ENCODE measurements around the gene SPRY4.
"Not testable (repeated sequence)": the region's sequence is repeated elsewhere in the genome, so short reads cannot be mapped to it uniquely, and the experiment has no call there.

SPRY4 gene

DNA sequence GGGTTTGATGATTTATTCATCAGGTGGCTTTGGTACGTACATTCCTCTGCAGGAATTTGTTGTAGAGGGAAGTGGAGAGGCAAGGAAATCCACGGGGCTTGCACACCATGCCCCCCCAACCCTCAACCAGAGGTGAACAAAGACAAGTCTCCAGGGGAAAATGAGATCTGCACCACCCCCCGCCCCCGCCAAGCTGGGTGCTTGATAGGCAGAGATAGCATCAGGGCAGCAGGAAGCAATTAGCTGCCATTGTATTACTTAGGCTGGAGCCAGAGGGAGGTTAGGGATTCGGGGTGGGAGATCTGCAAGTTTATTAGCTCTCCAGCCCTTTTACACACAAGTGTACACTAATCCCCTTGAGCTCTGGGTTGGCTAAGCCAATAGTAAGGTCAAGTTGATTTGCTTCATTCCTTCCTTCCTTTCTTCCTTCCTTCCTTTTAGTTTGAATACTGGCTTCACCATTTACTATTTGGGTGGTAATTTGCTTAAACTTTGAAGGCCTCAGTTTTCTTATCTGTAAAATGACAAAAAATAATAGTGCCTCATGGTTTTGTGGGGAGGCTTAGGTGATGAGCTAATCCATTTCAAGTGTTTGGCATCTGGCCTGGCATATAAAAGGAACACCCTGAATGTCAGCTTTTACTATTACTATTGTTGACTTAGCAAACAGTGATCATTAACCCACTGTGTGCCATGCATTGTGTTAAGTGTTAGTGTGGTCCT lies 34.1 kb downstream of the SPRY4 start:
- no peak for DNase-seq

DNA sequence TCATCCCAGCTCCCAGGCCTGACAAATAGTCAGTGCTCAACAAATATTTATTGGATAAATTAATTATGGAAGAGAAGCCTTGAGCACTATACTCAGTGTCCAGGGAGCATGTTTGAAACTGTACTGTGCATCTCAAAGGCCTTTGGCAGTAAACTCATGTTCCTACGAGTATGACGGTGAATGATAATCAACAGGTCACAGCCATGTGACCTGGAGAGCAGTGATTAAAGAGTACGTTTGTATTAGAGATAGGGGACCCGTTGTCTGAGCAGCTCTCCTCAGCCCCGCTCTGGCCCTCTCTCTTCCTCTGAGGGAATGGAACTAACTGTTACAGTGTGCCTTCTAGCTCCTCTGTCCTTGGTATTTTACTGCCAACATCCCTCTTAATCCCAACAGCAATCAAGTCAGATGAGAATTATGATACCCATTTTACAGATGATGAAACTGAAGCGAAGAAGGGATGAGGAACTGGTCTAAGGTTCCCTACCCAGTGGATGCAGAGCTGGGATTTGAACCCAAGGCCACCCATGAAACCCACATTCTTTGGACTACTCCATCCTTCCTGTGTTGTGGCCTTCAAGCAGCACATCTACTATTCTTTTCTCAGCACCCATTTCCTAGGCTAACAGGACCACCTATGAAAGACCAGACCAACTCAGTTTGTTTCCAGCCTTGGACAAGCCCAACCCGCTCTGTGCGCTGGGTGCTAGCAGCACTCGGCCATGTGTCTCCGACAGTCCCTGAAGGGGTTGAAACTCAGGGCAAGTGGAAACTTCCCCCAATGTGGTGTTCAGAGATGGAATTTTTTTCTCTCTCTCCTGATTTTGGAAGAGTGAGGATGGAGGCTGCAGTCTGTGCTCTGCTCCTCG lies 34.9 kb downstream of the SPRY4 start:
- DNase-seq, result no peak

DNA sequence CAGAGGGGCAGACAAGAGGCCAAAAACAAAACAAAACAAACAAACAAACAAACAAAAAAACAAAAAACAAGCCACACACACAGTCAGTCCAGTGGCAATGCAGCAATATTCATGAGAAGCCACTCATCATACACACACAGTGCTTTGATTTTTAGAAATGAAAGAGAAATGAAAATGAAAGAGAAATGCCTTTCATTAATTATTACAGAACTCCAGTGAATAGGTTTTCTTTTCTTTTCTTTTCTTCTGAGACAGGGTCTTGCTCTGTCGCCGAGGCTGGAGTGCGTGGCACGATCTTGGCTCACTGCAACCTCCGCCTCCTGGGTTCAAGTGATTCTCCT lies 36.9 kb downstream of the SPRY4 start:
- no peak for DNase-seq

DNA sequence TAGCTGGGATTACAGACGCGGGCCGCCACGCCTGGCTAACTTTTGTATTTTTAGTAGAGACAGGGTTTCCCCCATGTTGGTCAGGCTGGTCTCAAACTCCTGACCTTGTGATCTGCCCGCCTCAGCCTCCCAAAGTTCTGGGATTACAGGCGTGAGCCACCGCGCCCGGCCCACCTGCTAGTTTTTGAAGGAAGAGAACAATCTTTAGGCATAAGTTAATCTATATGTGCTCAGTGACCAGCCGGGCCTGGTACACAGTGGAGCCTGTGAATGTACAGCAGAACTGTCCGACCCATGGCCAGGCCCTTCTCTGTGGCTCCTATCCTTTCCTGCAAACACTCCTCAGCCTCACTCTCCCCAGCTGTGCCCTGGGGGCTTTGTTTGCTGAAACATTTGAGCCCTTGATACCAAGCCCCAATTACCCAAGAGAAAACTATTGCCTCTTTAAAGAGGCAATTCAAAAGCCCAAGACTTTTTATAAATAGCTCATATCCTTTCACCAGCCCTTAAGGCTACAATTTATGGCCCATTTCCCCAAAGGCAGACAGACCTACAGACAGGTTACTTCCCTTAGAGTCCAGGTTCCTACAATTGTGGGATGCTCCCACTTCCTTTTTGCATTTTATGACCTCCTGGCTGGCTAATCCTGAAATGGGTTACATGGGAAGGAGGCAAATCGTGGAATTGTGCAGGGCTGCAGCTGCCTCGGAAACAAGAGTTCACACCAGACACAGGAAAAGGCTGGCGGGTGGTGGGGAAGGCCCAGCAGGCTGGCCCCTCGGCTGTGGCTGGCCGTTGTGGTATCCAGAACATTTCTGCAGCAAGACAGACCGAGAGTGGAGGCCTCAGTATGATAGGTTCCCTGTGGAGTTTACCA lies 37.5 kb downstream of the SPRY4 start:
- no peak for DNase-seq

DNA sequence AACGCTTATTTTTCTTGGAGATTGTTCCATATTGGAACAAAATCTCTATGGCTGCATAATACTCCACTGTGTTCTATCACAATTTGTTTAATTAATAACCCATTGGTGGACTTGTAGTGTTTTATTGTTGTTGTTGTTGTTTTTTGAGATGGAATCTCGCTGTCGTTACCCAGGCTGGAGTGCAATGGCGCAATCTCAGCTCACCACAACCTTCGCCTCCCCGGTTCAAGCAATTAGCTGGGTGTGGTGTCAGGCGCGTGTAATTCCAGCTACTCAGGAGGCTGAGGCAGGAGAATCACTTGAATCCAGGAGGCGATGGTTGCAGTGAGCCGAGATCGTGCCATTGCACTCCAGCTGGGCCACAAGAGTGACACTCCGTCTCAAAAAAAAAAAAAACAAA lies 38.7 kb downstream of the SPRY4 start:
- DNase-seq, result no peak

DNA sequence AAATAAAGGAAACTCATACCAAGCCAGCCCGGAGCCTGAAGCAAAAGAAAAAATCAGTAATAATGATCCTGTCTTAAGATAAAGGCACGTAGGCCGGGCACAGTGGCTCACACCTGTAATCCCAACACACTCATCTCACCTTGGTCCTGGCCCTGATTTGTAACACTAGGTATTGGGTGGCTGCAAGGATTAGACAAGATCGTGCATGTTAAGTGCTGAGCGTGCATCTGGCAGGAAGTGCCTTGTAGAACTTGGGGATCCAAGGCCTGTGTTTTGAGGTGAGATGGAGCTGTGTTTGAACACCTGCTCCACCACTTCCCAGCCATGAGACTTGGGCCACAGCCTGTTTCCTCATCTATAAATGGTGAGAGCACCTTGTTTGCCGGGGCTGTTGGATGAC lies 41.5 kb downstream of the SPRY4 start:
- no peak for DNase-seq

DNA sequence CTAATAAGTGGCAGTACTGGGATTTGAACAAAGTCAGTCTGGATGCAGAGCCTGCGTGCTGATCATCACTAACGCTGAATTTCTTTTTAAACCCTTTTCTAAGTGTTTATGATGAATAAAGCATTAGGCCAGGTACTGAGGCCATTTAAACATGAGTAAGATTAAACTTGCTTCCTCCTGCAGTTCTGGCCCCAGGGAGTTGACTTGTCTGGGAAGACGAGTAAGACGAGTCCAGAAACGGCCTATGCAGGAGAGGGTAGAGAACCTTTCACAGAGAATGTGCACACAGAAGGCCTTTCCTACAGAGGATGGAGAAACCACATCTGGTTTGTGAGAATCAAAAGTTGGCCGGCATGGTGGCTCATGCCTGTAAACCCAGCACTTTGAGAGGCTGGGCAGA lies 42.9 kb downstream of the SPRY4 start:
- no peak for DNase-seq

DNA sequence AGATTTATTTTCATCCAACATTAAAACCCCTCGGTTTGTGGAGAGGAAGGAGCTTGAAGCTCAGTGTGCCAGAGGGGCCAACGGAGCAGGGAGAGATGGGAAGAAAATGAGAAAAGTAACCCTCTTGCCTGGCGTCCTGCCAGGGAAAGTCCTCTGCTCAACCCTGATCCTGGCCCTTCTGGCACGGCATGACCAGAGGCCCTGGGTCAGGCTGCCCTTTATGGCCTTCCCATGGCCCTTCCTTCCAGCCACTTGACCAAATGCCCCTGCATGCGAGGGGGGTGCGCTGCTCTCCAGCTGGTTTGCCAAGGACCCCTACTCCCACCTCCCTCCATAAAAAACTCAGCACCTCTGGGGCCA lies 43.8 kb downstream of the SPRY4 start:
- DNase-seq, result no peak

DNA sequence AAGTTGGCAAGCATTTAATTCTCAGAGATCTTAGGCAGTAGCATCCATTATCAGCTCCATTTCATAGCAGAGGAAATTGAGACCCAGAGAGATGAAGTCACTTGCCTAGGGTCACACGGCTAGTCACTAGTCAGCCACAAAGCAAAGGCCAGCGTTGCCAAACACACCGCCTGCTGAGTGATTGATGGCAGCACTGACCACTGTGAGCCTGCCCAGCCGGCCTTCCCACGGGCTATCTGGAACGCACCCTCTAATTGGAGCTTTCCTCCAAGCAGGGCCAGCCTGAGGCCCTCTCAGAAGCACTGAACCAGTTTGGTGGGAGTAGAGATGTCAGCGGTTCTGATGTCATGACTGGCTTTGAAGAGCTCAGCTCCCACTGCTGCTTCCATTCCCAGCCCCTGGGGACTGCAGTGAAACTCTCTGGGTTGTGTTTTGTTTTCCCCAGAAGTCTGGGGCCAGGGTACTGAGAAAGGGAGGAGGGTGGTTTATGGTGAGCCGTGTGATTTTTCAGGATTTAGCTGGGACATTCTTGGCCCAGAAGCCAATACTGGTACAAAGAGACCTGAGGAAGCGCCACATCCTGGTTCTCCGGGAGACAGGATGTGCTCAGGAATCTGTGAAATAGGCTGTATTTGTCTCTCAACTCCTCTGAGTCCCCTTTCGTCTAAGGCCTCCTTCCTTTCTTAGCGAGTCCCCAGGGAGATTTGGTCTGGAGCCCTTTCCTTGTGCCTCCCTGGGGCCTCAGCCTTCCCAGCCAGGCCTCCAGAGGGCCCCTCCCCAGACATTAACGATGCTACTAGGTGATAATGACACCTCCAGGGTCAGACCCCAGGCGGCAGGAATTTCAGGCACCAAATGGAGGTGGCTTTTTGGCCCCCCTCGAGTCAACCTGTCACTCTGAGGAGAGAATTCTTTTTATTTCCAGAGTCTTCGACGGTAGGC lies 44.5 kb downstream of the SPRY4 start:
- no peak for DNase-seq

DNA sequence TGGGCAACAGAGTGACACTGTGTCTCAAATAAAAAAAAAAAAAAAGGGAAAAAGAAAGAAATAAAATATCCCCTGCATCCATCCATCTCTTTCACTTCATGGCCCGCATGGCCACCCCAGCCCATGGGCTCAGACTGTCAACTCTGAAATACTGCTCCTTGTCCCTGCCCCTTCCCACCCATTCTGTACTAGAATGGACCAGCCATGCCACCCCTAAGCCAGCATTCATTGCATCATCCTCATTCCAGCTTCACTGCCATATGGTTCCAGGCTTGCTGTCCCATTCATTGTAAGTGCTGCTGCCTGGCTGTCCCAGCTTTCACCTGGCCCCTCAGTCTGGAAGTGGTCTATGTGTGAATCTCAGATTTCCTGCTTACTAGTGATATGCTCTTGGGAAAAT lies 46.2 kb downstream of the SPRY4 start:
- DNase-seq, result no peak

DNA sequence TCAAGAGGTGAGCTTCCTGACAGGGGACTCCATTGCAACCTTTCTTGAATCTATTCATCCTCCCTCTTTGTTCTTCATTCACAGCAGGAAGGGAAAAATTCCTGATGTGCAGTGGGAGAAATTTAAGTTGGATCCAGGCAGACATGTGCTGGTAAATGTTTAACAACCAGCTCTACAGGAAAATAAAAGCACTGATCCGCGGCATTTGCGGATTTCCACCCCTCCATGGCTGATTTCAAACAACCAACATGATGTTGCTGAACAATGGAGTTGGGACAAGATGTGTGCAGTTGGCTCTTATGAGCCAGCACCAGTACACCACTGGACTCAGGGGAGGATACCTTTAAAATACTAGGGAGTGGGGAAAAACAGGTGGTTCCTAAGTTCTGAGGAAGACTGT lies 47.0 kb downstream of the SPRY4 start:
- no peak for DNase-seq

DNA sequence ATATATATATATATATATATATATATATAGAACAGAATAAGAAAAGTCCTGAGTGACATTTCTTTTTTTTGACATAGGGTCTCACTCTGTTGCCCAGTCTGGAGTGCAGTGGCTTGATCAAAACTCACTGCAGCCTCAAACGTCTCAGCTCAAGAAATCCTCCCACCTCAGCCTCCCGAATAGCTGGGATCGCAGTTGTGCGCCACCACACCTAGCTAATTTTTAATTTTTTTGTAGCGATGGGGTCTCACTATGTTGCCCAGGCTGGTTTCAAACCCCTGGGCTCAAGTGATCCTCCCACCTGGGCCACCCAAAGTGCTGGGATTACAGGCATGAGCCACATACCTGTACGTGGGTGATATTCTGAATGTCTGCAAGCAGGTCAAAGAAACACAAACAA lies 48.3 kb downstream of the SPRY4 start:
- DNase-seq, result no peak

DNA sequence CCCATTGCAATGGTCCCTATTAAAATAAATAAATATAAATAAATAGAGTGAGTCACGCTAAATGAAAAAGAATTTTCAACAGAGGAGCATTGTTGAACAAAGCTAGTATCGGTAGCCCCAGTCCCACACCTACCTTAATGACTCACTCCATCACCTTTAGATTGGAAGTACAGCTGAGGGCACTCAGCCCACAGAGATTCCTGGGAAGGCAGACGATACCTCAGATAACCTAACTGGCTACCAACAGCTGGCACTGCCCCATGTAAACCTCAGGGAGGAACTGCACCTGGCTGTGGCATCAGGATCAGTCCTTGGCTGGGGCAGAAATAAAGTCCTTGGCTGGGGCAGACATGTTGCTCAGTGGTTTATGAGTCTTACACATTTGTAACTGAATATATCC lies 49.3 kb downstream of the SPRY4 start:
- no peak for DNase-seq

DNA sequence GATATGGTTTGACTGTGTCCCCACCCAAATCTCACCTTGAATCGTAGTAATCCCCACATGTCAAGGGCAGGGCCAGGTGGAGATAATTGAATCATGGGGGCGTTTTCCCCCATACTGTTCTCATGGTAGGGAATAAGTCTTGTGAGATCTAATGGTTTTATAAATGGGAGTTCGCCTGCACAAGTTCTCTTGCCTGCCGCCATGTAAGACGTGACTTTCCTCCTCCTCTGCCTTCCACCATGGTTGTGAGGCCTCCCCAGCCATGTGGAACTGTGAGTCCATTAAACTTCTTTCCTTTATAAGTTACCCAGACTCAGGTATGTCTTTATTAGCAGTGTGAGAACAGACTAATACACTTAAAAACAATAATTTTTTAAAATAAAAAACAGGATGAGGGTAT lies 52.2 kb downstream of the SPRY4 start:
- not testable (repeated sequence) for DNase-seq

DNA sequence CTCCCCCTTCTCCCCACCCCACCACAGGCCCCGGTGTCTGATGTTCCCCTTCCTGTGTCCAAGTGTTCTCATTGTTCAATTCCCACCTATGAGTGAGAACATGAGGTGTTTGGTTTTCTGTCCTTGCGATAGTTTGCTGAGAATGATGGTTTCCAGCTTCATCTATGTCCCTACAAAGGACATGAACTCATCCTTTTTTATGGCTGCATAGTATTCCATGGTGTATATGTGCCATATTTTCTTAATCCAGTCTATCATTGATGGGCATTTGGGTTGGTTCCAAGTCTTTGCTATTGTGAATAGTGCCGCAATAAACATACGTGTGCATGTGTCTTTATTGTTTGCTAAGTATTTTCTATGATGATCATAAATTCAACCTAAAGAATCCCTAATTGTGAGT lies 60.7 kb downstream of the SPRY4 start:
- not testable (repeated sequence) for DNase-seq

DNA sequence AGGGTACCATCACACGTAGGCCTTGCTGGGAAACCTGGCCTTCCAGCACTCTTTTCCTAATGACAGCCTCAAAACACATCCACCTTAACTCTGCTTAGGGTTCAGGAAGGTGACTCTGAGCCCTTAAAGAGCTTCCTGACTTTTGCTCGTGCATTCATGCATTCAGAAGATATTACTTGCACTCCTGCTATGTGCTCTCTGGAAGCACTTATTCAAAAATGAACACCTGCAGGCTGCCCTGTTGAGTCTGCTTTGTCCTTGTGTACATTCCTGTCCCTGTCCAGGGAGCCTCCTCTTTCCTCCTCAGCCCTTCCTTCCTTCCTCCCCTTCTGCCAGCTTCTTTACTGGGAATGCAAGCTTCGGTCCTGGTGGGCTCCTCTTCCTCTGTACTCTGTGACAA lies 61.5 kb downstream of the SPRY4 start:
- no peak for DNase-seq

DNA sequence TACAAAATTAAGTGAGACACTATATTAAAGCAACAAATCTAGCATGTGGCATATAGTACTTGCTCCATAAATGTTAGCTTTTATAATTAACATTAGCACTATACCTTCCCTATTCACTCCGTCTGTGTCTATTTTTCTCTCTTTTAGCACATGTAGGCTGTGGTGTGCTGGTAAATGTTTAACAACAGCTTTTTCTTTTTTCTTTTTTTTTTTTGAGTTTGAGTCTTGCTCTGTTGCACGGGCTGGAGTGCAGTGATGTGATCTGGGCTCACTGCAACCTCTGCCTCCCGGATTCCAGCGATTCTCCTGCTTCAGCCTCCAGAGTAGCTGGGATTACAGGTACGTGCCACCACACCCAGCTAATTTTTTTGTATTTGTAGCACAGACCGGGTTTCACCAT lies 62.1 kb downstream of the SPRY4 start:
- no peak for DNase-seq
